ENCODE measurements around the gene ERICH3.

ERICH3 gene

DNA sequence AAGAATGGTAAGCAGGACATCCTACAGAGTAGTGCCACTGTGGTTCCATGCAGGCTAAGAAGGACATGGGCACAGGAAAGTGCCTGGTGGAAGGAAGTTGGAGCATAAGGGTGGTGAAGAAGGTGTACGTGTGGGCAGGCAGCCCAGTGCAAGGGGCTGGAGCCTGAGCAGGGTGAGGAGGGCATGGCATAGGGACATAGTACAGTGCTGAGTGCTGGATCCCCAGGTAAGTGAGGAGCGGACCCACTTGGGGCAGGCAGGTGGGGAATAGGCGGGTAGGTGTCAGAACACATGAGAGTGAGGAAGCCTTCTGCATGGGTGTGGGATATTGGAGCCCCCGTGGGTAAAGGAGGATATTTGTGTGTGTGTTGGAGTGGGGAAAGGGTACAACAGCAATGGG lies 145.5 kb downstream of the ERICH3 start:
- Histone ChIP-seq H3K4me3 (ENCODE audit: severe bottlenecking) (no peak overlapping the region), H3K9me3 (ENCODE audit: severe bottlenecking) (no peaks in the 10 kb centered on the region), H3K36me3 (ENCODE audit: low read depth) (no peaks in the 10 kb centered on the region), H3K4me1 (ENCODE audit: insufficient read depth, poor library complexity, severe bottlenecking) (no peaks in the 10 kb centered on the region), H3K27me3 (ENCODE audit: insufficient read depth, poor library complexity, severe bottlenecking) (no peaks in the 10 kb centered on the region), H3K27ac (ENCODE audit: poor library complexity, severe bottlenecking) (no peak overlapping the region)
- no peak for TF ChIP-seq CTCF (IDR thresholded peaks at IDR 0.05; ENCODE audit: poor library complexity, severe bottlenecking)
- no peak for ATAC-seq (ENCODE audit: low read depth)
- DNase-seq (ENCODE audit: low spot score) = no peak

DNA sequence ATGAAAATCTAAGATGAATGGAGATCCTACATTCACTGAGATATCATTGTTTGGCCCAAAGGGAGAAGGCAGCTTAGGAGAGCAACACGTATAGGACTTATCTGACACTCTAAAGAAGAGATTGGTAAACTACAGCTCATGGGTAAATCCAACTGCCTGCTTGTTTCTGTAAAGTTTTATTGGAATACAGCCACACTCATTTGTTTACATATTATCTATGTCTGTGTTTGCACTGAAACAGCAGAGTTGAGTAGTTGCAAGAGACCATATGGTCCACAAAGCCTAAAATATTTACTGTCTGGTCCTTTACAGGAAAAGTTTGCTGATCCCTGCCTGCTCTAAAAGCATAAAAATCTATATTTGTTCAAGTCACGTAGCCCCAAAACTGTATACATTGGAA lies 146.9 kb downstream of the ERICH3 start:
- Histone ChIP-seq H3K27me3 (ENCODE audit: insufficient read depth, poor library complexity, severe bottlenecking) (no peaks in the 10 kb centered on the region), H3K27ac (ENCODE audit: poor library complexity, severe bottlenecking) (no peak overlapping the region), H3K36me3 (ENCODE audit: low read depth) (no peaks in the 10 kb centered on the region), H3K9me3 (ENCODE audit: severe bottlenecking) (no peaks in the 10 kb centered on the region), H3K4me3 (ENCODE audit: severe bottlenecking) (no peak overlapping the region), H3K4me1 (ENCODE audit: insufficient read depth, poor library complexity, severe bottlenecking) (no peaks in the 10 kb centered on the region)
- TF ChIP-seq CTCF (IDR thresholded peaks at IDR 0.05; ENCODE audit: poor library complexity, severe bottlenecking) = no peak
- ATAC-seq (ENCODE audit: low read depth) (no peak), DNase-seq (ENCODE audit: low spot score) (no peak)

DNA sequence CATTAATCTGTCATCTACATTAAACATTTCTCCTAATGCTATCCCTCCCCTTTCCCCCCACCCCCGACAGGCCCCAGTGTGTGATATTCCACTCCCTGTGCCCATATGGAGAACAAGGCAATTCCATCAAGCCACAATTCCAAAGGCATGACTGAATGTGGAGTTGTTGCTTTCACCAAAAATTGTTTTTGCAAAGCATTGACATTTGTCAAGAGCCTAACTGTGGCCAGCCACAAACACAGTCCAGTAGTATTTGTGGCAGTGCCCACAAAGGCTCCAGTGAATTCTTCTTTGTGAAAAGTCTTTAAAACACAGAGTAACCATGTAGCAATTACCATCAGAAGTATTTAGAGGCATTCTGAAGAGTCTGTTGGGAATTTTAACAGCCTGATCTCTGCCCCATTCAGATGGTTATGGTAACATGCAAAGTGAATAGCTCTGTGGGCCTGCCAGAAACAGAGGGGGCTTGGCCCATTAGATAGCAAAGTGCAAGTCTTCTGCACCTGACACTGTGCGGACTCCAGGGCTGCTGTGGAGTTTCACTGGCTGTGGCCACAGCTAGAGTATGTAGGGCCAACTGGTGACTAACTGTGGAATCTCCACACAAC lies 149.6 kb downstream of the ERICH3 start:
- no peak overlapping the region for H3K27ac ChIP-seq (ENCODE audit: poor library complexity, severe bottlenecking)
- TF ChIP-seq CTCF (IDR thresholded peaks at IDR 0.05; ENCODE audit: poor library complexity, severe bottlenecking) = no peak
- H3K27me3 ChIP-seq (ENCODE audit: insufficient read depth, poor library complexity, severe bottlenecking) = no peaks in the 10 kb centered on the region
- no peaks in the 10 kb centered on the region for H3K36me3 ChIP-seq (ENCODE audit: low read depth)
- H3K9me3 ChIP-seq (ENCODE audit: severe bottlenecking) = no peaks in the 10 kb centered on the region
- ATAC-seq (ENCODE audit: low read depth) (no peak), DNase-seq (ENCODE audit: low spot score) (no peak)
- no peak overlapping the region for H3K4me3 ChIP-seq (ENCODE audit: severe bottlenecking)
- no peaks in the 10 kb centered on the region for H3K4me1 ChIP-seq (ENCODE audit: insufficient read depth, poor library complexity, severe bottlenecking)

GRCh38 chr1:74522148-74522547 lies 151.4 kb downstream of the ERICH3 start:
- H3K27me3 ChIP-seq (ENCODE audit: insufficient read depth, poor library complexity, severe bottlenecking) = no peaks in the 10 kb centered on the region
- no peak for DNase-seq (ENCODE audit: low spot score)

More at GRCh38 chr1:74522148-74522547, 151.4 kb downstream of the ERICH3 start:
- H3K4me3 ChIP-seq (ENCODE audit: severe bottlenecking) = no peak overlapping the region
- H3K27ac ChIP-seq (ENCODE audit: poor library complexity, severe bottlenecking) = no peak overlapping the region
- ATAC-seq (ENCODE audit: low read depth) = 0 out of 3 replicates have a peak, but pooled peaks have one; percentile 14
- H3K36me3 ChIP-seq (ENCODE audit: low read depth) = no peaks in the 10 kb centered on the region
- H3K4me1 ChIP-seq (ENCODE audit: insufficient read depth, poor library complexity, severe bottlenecking) = no peaks in the 10 kb centered on the region
- H3K9me3 ChIP-seq (ENCODE audit: severe bottlenecking) = no peaks in the 10 kb centered on the region
- no peak for TF ChIP-seq CTCF (IDR thresholded peaks at IDR 0.05; ENCODE audit: poor library complexity, severe bottlenecking)

Data from RWPE2 (cell line).